Hepatocyte (in vitro differentiated cells): Measurements from ENCODE around the gene VPS11.

Experiments
- EZH2phosphoT487 ChIP-seq: fragments of 200-600 bp; sonication (generic); IDR thresholded peaks from one replicate; pipeline ENCODE4 v1.6.1; 2018; ENCODE audit warnings: antibody characterized with exemption, mild to moderate bottlenecking, low read depth, moderate library complexity; ENCODE audit not compliant: unreplicated experiment, severe bottlenecking
- TF ChIP-seq, protein P1 (sequence below): fragments of 200-600 bp; sonication (generic); IDR thresholded peaks from 2 replicates; pipeline ENCODE4 v1.5.1; 2016; ENCODE audit warnings: antibody characterized with exemption, mild to moderate bottlenecking; ENCODE audit not compliant: poor library complexity

DNA sequence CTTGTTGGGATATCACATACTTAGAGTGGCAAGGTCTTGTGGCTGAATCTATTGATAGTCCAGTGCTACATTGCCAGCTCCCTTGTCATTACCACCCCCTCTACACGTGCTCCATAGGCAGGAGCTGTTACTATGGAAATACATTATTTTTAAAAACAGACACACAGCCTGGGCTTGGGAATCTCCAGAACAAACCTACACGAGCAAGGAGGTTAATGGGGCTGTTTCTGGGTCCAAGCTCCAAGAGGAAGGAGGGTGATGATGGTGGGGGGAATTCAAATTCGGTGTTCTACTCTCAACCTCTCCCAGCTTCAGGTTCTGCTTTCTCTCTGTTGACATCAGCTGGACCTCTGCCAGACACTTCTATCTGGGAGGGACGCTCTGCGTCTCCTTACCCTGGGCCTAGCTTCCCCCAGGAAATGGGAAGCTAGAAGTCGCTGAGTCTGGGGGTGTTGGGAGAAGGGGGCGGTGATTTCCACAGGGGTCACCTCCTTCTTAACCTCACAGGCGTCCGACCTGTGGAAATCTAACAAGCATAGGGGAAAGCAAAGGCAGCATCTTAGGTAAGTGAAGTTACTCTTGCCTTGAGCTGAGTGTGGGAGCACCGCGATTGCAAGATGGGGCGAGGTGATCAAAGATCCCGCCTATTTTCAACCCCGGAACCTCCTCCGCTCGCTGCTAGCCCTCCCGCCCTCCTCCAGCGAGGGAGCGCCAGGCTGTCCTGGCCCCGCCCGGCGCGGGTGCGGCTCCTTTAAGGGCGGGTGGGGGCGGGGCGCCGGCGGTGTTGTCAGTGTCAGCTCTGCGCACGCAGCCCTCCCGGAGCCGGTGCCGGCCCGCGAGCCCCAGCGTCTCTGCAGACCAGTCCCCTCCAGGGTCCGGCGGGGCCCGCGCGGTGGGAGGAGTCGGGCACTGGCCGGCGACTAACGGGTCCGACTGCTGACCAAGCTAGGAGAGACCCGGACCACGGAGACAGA, 39.2 kb downstream of the VPS11 start, which contains the start of gene C2CD2L:
- TF ChIP-seq, protein P1, sequence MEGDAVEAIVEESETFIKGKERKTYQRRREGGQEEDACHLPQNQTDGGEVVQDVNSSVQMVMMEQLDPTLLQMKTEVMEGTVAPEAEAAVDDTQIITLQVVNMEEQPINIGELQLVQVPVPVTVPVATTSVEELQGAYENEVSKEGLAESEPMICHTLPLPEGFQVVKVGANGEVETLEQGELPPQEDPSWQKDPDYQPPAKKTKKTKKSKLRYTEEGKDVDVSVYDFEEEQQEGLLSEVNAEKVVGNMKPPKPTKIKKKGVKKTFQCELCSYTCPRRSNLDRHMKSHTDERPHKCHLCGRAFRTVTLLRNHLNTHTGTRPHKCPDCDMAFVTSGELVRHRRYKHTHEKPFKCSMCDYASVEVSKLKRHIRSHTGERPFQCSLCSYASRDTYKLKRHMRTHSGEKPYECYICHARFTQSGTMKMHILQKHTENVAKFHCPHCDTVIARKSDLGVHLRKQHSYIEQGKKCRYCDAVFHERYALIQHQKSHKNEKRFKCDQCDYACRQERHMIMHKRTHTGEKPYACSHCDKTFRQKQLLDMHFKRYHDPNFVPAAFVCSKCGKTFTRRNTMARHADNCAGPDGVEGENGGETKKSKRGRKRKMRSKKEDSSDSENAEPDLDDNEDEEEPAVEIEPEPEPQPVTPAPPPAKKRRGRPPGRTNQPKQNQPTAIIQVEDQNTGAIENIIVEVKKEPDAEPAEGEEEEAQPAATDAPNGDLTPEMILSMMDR, result no peak
- no peak for TF ChIP-seq EZH2phosphoT487
